Astrocyte of the spinal cord (primary cell): Measurements from ENCODE around the gene TNNI2.

Experiments
- DNase-seq: peaks from one replicate; pipeline ENCODE4 v3.0.0; 2011; ENCODE audit warnings: low read depth, low spot score
- H3K4me3 ChIP-seq: 2 replicates; pipeline ENCODE4 v1.5.1; 2011; ENCODE audit warnings: low read depth, mild to moderate bottlenecking, low read length, moderate library complexity
- CTCF ChIP-seq: IDR thresholded peaks from 2 replicates; pipeline ENCODE4 v1.5.1; 2012; ENCODE audit warnings: low read depth, mild to moderate bottlenecking, low read length, inconsistent platforms
- in situ Hi-C: cut with HindIII; loops from 2 replicates; pipeline ENCODE4 v1.10.0; 2017; ENCODE audit warnings: low sequenced_read_pairs

TNNI2 gene

DNA sequence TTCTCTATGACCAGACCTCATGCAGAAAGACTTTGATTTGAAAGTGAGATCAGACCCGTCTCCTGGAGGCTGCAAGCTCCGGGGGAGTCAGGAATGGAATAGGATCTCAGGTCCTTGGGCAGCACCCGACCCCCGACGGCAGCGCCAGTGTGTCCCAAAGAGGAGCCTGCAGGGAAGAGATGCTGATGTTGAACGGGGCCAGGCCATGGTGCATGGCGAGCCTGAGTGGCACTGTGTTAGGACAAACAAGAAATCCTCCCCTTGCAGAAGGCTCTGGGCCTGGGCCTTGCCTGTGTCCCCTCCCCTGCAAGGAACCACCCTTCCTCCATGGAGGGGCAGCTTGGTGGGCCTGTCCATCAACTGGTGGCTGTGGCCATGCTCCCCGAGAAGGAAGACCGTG, 24.1 kb upstream of the TNNI2 start:
- in situ Hi-C loops, result no loop called here
- no peak overlapping the region for H3K4me3 ChIP-seq
- no peak for DNase-seq
- no peak for TF ChIP-seq CTCF

DNA sequence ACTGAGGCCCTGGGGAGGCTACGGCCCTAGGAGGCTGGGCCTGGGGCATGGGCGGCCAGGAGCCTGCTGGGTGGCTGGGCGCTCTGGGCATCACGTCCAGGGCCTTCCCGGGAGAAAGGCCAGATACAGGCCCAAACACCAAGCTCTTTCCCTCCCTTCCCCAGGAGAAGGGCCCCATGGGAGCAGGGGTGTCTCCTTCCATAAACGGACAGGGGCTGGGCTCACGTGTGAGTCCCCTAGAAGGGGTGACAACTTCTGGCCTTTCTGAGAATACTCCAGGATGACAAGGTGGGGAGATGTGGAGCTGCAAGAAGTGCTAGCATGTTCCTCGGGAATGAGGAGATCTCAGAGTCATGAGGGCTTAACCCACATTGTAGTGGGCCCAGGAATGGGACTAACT, 23.5 kb upstream of the TNNI2 start:
- in situ Hi-C loops, result no loop called here
- no peak for DNase-seq
- TF ChIP-seq CTCF, result no peak
- no peak overlapping the region for H3K4me3 ChIP-seq

- TF ChIP-seq CTCF, result no peak
- DNase-seq, result no peak
- in situ Hi-C loops, result no loop called here
- H3K4me3 ChIP-seq, result no peak overlapping the region
These were observed 23.0 kb upstream of the TNNI2 start for GRCh38 chr11:1815751-1816150.

GRCh38 chr11:1817000-1817399, 21.8 kb upstream of the TNNI2 start:
- no peak for DNase-seq
- TF ChIP-seq CTCF, result no peak
- in situ Hi-C loops, result no loop called here
- H3K4me3 ChIP-seq, result no peak overlapping the region

DNA sequence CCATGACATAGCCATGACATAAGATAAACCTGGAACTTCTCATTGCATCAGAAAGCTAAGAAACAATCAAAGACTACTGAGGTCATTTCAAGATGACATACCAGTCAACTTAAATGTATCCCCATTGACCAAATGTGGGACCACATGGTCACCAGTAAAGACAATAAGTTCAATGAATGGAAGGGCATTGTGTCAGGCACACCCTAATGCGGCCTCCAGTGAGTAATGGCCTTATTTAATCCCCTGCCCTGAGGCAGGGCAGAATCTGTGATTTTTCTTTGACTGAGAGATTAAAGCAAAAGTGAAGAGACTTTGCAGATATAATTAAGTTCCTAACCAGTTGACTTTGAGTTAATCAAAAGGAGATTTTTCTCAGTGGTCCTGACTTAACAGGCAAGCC, 21.3 kb upstream of the TNNI2 start:
- H3K4me3 ChIP-seq, result no peak overlapping the region
- no peak for TF ChIP-seq CTCF
- in situ Hi-C loops, result no loop called here
- DNase-seq, result no peak

DNA sequence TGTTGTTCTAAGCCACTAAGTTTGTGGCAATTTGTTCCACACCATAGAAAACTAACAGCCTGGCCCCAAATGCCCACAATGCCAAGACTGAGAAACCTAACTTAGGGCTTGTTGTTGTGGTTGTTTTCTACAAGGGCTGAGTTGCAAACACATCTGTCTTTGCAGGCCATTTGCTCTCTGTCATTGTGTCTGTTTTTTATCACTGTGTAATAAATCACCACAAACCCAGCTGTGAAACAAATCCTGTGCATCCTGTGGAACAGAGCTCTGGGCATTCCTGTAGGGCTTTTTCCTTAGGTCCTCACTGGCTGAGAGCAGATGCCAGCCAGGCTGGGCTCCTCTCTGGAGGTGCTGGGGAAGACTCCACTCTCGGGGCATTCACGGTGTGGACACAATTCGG, 19.7 kb upstream of the TNNI2 start:
- in situ Hi-C loops, result no loop called here
- TF ChIP-seq CTCF, result no peak
- no peak for DNase-seq
- no peak overlapping the region for H3K4me3 ChIP-seq
